Islet precursor cell (in vitro differentiated cells): ENCODE measurements around the gene PLIN3.
"Not testable (repeated sequence)": the region's sequence is repeated elsewhere in the genome, so short reads cannot be mapped to it uniquely, and the experiment has no call there.

Experiments
- DNase-seq: peaks from one replicate; pipeline ENCODE4 v3.0.0-alpha.2; 2018

The PLIN3 gene

GRCh38 chr19:4845975-4846374 is 21.5 kb downstream of the PLIN3 start:
- DNase-seq, result not testable (repeated sequence)

GRCh38 chr19:4844348-4845179 is 22.9 kb downstream of the PLIN3 start:
- DNase-seq, result no peak

GRCh38 chr19:4843647-4843965 is 23.9 kb downstream of the PLIN3 start:
- DNase-seq, result no peak

- DNase-seq, result no peak
Measured at GRCh38 chr19:4839192-4839591, 28.3 kb downstream of the PLIN3 start.

GRCh38 chr19:4832776-4833175 is 34.7 kb downstream of the PLIN3 start:
- DNase-seq, result no peak

GRCh38 chr19:4831979-4832340 is 35.5 kb downstream of the PLIN3 start:
- not testable (repeated sequence) for DNase-seq

GRCh38 chr19:4831304-4831978 is 36.0 kb downstream of the PLIN3 start, which contains the start of gene TICAM1:
Gene TICAM1 (minus strand): TSS chr19:4831712. CDS start chr19:4818377, 13,335 bp downstream.
- peak; percentile 62 for DNase-seq

GRCh38 chr19:4830768-4831265 is 36.6 kb downstream of the PLIN3 start:
- no peak for DNase-seq

- DNase-seq, result no peak
Measured at GRCh38 chr19:4830332-4830731, 37.1 kb downstream of the PLIN3 start.

- DNase-seq, result no peak
Measured at GRCh38 chr19:4829001-4829712, 38.3 kb downstream of the PLIN3 start.

- DNase-seq, result no peak
Measured at GRCh38 chr19:4823577-4823976, 43.9 kb downstream of the PLIN3 start.

GRCh38 chr19:4822354-4822753 is 45.1 kb downstream of the PLIN3 start:
- DNase-seq, result not testable (repeated sequence)

GRCh38 chr19:4821265-4821664 is 46.2 kb downstream of the PLIN3 start:
- DNase-seq, result no peak

GRCh38 chr19:4817467-4818277 is 49.8 kb downstream of the PLIN3 start:
- DNase-seq, result no peak

GRCh38 chr19:4816950-4817278 is 50.6 kb downstream of the PLIN3 start:
- DNase-seq, result no peak

- no peak for DNase-seq
Measured at GRCh38 chr19:4816202-4816949, 51.1 kb downstream of the PLIN3 start.

- peak; percentile 89 for DNase-seq
Measured at GRCh38 chr19:4815426-4816201, 51.9 kb downstream of the PLIN3 start.

- DNase-seq, result no peak
Measured at GRCh38 chr19:4814625-4815425, 52.6 kb downstream of the PLIN3 start.

- DNase-seq, result peak; percentile 90
Measured at GRCh38 chr19:4811328-4812131, 55.9 kb downstream of the PLIN3 start.
